Ovary (tissue), 9 donors: ENCODE measurements around the gene NOL12. TPM values are rescaled to one million over a fixed set of nuclear protein-coding genes. Genes with fewer than 3 reads are reported as not detected.

ENCODE experiments used
- DNase-seq, 5 donors: peaks; one replicate each; pipeline ENCODE4 v3.0.0-alpha.2; 2019 to 2020
- H3K27ac ChIP-seq, 2 donors: fragments of 200-600 bp; one replicate each; pipeline versions ENCODE4 v1.5.1 to v1.8.0; 2019 to 2022
- H3K27me3 ChIP-seq: fragments of 200-600 bp; one replicate; pipeline ENCODE4 v1.8.0; 2022
- H3K36me3 ChIP-seq: fragments of 200-600 bp; sonication (generic); one replicate; pipeline ENCODE4 v1.5.1; 2019
- H3K4me1 ChIP-seq: one replicate; pipeline ENCODE4 v1.8.1; 2013; ENCODE audit warnings: mild to moderate bottlenecking, moderate library complexity; ENCODE audit not compliant: insufficient read depth
- H3K4me3 ChIP-seq: fragments of 200-600 bp; sonication (generic); one replicate; pipeline ENCODE4 v1.5.1; 2017
- H3K9me3 ChIP-seq, 2 donors: fragments of 200-600 bp in 1 of 2; sonication (generic) in 1 of 2; one replicate each; pipeline versions ENCODE4 v1.5.1 to v1.8.1; 2013 to 2019; ENCODE audit warnings: mild to moderate bottlenecking in 1 of 2, moderate library complexity in 1 of 2
- EP300 ChIP-seq: sonication (generic); formaldehyde crosslinking; IDR thresholded peaks from one replicate; pipeline ENCODE4 v1.6.1; 2017; ENCODE audit warnings: antibody characterized with exemption
- POLR2A ChIP-seq: fragments of 450-650 bp; IDR thresholded peaks from one replicate; pipeline ENCODE4 v1.6.1; 2017; ENCODE audit warnings: antibody characterized with exemption, mild to moderate bottlenecking, moderate library complexity
- WGBS, 3 donors: extraction: QIAGEN DNeasy Blood & Tissue Kit in 1 of 3; methylation state at CpG; one replicate each; pipeline versions ENCODE4 v1.1.5 to v1.1.7; 2013 to 2017; 5-methylcytosine and 5-hydroxymethylcytosine counted together
- intact Hi-C, 4 donors: fragments of 100-400 bp; cut with DNase I; formaldehyde crosslinking; loops; one replicate each; pipeline versions ENCODE4 v1.11.0 to v1.15.1; 2022 to 2023
- polyA plus RNA-seq, 2 donors: library from polyadenylated mRNA; stranded (reverse); fragments of 200-250 nt in 1 of 2; fragments of 350-450 nt in 1 of 2; fragmentation: Illumina TruSeq in 1 of 2; extraction: RNeasy Lipid Tissue Mini Kit (QIAGEN cat#74804) in 1 of 2; gene quantifications; one replicate each; pipeline ENCODE4 v1.2.3, GENCODE V29; 2013 to 2014
- total RNA-seq, 7 donors: library from RNA; depleted of rRNA in 2 of 7; stranded (reverse); fragments of >200 nt in 2 of 7; fragmentation: NEBNext Ultra II Directional in 3 of 7; extraction: Animal tissue kit (Norgen Biotek cat#: 25700) in 3 of 7; gene quantifications; one replicate each; pipeline versions ENCODE4 v1.1.0 to v1.2.4, GENCODE V29; 2016 to 2023
- TF ChIP-seq, protein P1 (sequence below), 3 donors: fragments of 450-650 bp in 2 of 3; fragments of 200-600 bp in 1 of 3; IDR thresholded peaks; one replicate each; pipeline versions ENCODE4 v1.5.1 to v1.8.0; 2016 to 2022; ENCODE audit warnings: antibody characterized with exemption in 3 of 3, mild to moderate bottlenecking in 1 of 3
- donor health status: DM: no; HTN: no; CAD: no; lungs with moderate emphysema.
- donor health status: DM: no; HTN: no; CAD: no.
- donor health status: Bipolar disorder and iron deficiency.
- donor health status: DM: yes; HTN: yes; CAD: no.
- donor health status: DM: no; HTN: no; CAD: no.
- donor health status: DM: yes; HTN: yes; CAD: no.

The NOL12 gene
- total and polyA plus RNA-seq, 9 donors, result 7.6 to 36.0 (median 20.0) TPM

DNA sequence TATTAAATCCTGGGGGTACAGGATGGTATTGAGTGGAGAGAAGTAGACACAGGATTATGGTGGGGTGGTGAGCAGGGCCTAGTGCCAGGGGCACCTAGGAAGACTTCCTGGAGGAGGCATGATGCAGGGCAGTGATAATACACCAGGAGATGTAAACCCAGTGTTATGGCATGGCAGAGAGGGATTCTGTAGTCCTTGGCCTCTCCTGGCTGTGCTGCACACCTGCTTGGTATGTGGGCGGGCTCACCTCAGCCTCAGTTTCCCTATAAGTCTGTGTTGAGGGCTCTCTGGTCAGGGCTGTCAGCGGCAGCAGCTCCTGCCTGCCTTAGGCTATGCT lies 25.5 kb upstream of the NOL12 start:
- Histone ChIP-seq H3K36me3 (no peaks in the 10 kb centered on the region), H3K27me3 (no peaks in the 10 kb centered on the region), H3K27ac (peak overlapping the region; percentile 6 to 25), H3K4me3 (no peak overlapping the region), H3K9me3 (no peaks in the 10 kb centered on the region), H3K4me1 (peaks cover 11% of the 10 kb centered on the region)
- no peak for TF ChIP-seq EP300
- TF ChIP-seq, protein P1, sequence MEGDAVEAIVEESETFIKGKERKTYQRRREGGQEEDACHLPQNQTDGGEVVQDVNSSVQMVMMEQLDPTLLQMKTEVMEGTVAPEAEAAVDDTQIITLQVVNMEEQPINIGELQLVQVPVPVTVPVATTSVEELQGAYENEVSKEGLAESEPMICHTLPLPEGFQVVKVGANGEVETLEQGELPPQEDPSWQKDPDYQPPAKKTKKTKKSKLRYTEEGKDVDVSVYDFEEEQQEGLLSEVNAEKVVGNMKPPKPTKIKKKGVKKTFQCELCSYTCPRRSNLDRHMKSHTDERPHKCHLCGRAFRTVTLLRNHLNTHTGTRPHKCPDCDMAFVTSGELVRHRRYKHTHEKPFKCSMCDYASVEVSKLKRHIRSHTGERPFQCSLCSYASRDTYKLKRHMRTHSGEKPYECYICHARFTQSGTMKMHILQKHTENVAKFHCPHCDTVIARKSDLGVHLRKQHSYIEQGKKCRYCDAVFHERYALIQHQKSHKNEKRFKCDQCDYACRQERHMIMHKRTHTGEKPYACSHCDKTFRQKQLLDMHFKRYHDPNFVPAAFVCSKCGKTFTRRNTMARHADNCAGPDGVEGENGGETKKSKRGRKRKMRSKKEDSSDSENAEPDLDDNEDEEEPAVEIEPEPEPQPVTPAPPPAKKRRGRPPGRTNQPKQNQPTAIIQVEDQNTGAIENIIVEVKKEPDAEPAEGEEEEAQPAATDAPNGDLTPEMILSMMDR (IDR thresholded peaks at IDR 0.05), result no peak
- TF ChIP-seq POLR2A, result no peak
- intact Hi-C loops, result loop anchor here in 1 of 4 donors (5.0 kb wide), 1 partner anchor 142 kb away; no protein-coding TSS in a partner anchor
- no peak for DNase-seq
- 40 to 81% (median 72%) methylated on average over 1 to 2 of the region's 2 CpGs for WGBS, 3 donors

DNA sequence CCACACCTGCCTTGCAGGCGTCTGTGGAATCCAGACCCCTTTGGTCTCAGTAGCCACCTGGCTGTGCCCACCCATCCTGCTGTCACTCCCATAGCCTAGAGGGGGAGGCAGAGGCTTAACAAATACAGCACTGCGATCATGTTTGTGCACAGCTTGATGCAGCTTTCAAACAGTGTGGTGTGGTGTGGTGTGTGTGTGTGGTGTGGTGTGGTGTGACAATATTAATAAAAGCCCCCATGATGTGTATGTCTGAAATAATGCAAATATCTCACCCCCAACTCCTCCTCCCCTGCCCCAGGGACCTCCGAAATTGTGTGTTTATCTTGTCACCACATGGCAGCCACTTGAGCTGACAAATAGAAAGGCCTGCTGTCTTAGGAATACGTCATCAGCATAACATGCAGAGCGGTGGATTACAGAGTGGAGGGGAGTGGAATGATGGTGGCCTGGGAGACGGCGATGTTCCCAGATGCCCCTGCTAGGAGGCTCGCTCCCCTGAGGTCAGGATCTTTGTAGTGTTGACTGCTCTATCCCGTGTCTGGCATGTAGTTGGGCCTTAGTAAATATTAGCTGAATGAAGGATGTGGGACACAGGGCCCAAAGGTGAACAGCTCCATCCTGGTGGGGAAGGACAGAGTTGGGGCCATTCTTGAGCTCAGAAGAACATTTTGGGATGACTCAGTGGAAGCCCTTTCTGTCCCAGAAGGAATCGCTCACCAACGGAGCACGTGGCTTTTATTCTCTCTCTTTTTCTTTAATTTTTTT lies 24.8 kb upstream of the NOL12 start:
- WGBS, 3 donors, result 40 to 43% (median 42%) methylated on average over 12 of the region's 12 CpGs
- Histone ChIP-seq H3K9me3 (no peaks in the 10 kb centered on the region), H3K4me3 (no peak overlapping the region), H3K27ac (peak overlapping the region in 1 of 2 donors; percentile 22), H3K36me3 (no peaks in the 10 kb centered on the region), H3K4me1 (peaks cover 11% of the 10 kb centered on the region), H3K27me3 (no peaks in the 10 kb centered on the region)
- intact Hi-C loops, result loop anchor here in 1 of 4 donors (5.0 kb wide), 1 partner anchor 141 kb away; no protein-coding TSS in a partner anchor
- peak in 3 of 5 donors; percentile 20 to 42 (median 37) for DNase-seq
- TF ChIP-seq, protein P1 (IDR thresholded peaks at IDR 0.05), result peak; percentile 8 to 49 (median 27)
- TF ChIP-seq POLR2A, result no peak

DNA sequence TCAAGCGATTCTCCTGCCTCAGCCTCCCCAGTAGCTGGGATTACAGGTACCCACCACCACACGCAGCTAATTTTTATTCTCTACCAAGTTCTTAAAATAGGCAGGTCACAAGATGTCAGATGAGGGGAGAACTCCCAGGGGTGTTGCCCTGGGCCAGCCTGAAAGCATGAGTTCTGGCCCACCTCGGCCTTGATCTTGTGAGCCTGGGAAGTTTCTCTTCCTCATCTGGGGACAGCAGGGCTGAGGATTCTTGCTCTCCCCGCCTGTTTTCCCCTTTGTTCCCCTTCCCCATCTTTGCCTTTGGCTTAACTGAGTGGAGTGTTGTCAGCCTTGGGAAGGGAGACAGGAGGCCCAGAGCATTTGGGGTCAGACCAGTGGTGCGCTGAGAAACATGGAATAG lies 24.1 kb upstream of the NOL12 start:
- Histone ChIP-seq H3K27me3 (no peaks in the 10 kb centered on the region), H3K27ac (peak overlapping the region in 1 of 2 donors; percentile 19), H3K9me3 (no peaks in the 10 kb centered on the region), H3K4me1 (peaks cover 11% of the 10 kb centered on the region), H3K4me3 (no peak overlapping the region), H3K36me3 (no peaks in the 10 kb centered on the region)
- intact Hi-C loops, result loop anchor here in 1 of 4 donors (5.0 kb wide), 1 partner anchor 140 kb away; no protein-coding TSS in a partner anchor
- WGBS, 3 donors, result 77 to 86% (median 85%) methylated on average over 5 of the region's 5 CpGs
- TF ChIP-seq, protein P1 (IDR thresholded peaks at IDR 0.05), result no peak
- TF ChIP-seq EP300 (no peak), POLR2A (no peak)
- no peak for DNase-seq

DNA sequence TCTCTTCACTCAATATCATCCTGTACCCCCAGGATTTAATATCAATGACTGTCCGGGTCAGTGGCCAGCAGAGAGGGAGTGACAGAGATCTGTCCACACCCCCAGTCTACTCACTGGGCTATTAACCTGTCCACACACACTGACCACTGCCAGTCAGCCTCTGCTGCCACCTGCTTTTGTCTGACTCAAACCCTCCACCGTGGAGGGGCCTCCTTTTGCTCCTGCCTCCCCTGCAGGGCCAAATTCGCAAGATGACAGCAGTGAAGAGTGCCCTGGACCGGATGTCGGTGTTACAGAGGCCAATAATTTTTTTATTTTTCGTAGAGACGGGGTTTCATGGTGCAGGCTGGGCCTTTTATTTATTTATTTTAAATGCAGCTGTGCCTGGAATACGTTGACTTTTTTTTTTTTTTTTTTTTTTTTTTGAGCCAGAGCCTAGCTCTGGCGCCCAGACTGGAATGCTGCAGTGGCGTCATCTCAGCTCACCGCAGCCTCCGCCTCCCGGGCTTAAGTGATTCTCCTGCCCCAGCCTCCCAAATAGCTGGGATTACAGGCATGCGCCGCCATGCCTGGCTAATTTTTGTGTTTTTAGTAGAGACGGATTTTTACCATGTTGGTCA lies 22.5 kb upstream of the NOL12 start:
- H3K36me3 ChIP-seq, result no peaks in the 10 kb centered on the region
- no peak overlapping the region for H3K27ac ChIP-seq
- H3K4me1 ChIP-seq, result peaks cover 9% of the 10 kb centered on the region
- WGBS, 3 donors, result 33 to 70% (median 36%) methylated on average over 16 of the region's 16 CpGs
- H3K4me3 ChIP-seq, result no peak overlapping the region
- TF ChIP-seq POLR2A (no peak), EP300 (no peak)
- TF ChIP-seq, protein P1 (IDR thresholded peaks at IDR 0.05), result no peak
- no peaks in the 10 kb centered on the region for H3K9me3 ChIP-seq
- no peaks in the 10 kb centered on the region for H3K27me3 ChIP-seq
- DNase-seq, result no peak
- intact Hi-C loops, result loop anchor here in 1 of 4 donors (5.0 kb wide), 1 partner anchor 139 kb away; no protein-coding TSS in a partner anchor
